Measurements from ENCODE around the gene SIGLEC6. TPM values are rescaled to one million over a fixed set of nuclear protein-coding genes. Genes with fewer than 3 reads are reported as not detected.

The SIGLEC6 gene
- total RNA-seq, 4 donors from 2014 or later = 0.47 to 3.4 TPM; not detected in 2

- no peak overlapping the region for H3K4me3 ChIP-seq (ENCODE audit: low read depth, poor library complexity, severe bottlenecking)
- intact Hi-C loops (cut with DNase I; ENCODE audit: low total_unique reads) = no loop called here
- no peak for DNase-seq (ENCODE audit: low spot score in 2 of 2)
- WGBS, 2 donors = 43 to 48% methylated on average over 4 of the region's 4 CpGs
- no peak for TF ChIP-seq POLR2A (IDR thresholded peaks at IDR 0.05)
- no peak for TF ChIP-seq CTCF (IDR thresholded peaks at IDR 0.05)
Measured at GRCh38 chr19:51469162-51469561, 62.3 kb downstream of the SIGLEC6 start.

GRCh38 chr19:51468545-51468920, 62.9 kb downstream of the SIGLEC6 start:
- intact Hi-C loops (cut with DNase I; ENCODE audit: low total_unique reads) = no loop called here
- TF ChIP-seq CTCF (IDR thresholded peaks at IDR 0.05) = no peak
- no peak for TF ChIP-seq POLR2A (IDR thresholded peaks at IDR 0.05)
- no peak overlapping the region for H3K4me3 ChIP-seq (ENCODE audit: low read depth, poor library complexity, severe bottlenecking)
- 65 to 78% methylated on average over 2 of the region's 2 CpGs for WGBS, 2 donors
- DNase-seq (ENCODE audit: low spot score in 2 of 2) = peak in 1 of 2 donors; percentile 59

- TF ChIP-seq CTCF (IDR thresholded peaks at IDR 0.05) (no peak), POLR2A (IDR thresholded peaks at IDR 0.05) (no peak)
- no peak overlapping the region for H3K4me3 ChIP-seq (ENCODE audit: low read depth, poor library complexity, severe bottlenecking)
- 74 to 76% methylated on average over 4 of the region's 4 CpGs for WGBS, 2 donors
- DNase-seq (ENCODE audit: low spot score in 2 of 2) = peak in 1 of 2 donors; percentile 60
- intact Hi-C loops (cut with DNase I; ENCODE audit: low total_unique reads) = no loop called here
Measured at GRCh38 chr19:51467864-51468544, 63.5 kb downstream of the SIGLEC6 start.

Other genes with a start within 250 kb of the SIGLEC6 start
- gene IGLON5, start 220.0 kb downstream of the SIGLEC6 start, total RNA-seq = under 1 TPM in 1 of 4 donors, not detected in 3; 0.27 TPM
- 10 to 100 TPM; 31.0 to 42.9 (median 39.5) TPM for gene VSIG10L, start 189.5 kb downstream of the SIGLEC6 start, total RNA-seq
- 10 to 100 TPM; 52.5 to 79.2 (median 74.5) TPM for gene ETFB, start 165.3 kb downstream of the SIGLEC6 start, total RNA-seq
- 1 to 10 TPM in 1 of 4 donors, not detected in 3; 1.8 TPM for gene CLDND2, start 162.7 kb downstream of the SIGLEC6 start, total RNA-seq
- gene NKG7, start 159.0 kb downstream of the SIGLEC6 start, total RNA-seq = 1 to 10 TPM in 1 of 4 donors, not detected in 3; 1.3 TPM
- gene LIM2, start 143.7 kb downstream of the SIGLEC6 start, total RNA-seq = not detected
- not detected for gene C19orf84, start 141.1 kb downstream of the SIGLEC6 start, total RNA-seq
- gene SIGLEC10, start 114.0 kb downstream of the SIGLEC6 start, total RNA-seq = 1 to 10 TPM in 3 of 4 donors, under 1 TPM in 1; 0.53 to 8.6 (median 1.8) TPM
- under 1 TPM in 3 of 4 donors, not detected in 1; 0.27 to 0.65 (median 0.38) TPM for gene SIGLEC8, start 73.2 kb downstream of the SIGLEC6 start, total RNA-seq
- not detected for gene CEACAM18, start 53.1 kb downstream of the SIGLEC6 start, total RNA-seq
- under 1 TPM in 1 of 4 donors, not detected in 3; 0.54 TPM for gene SIGLEC12, start 29.9 kb downstream of the SIGLEC6 start, total RNA-seq
- gene ZNF175, start 39.6 kb upstream of the SIGLEC6 start, total RNA-seq = 1 to 10 TPM; 2.0 to 5.3 (median 2.5) TPM
- gene SIGLEC5, start 98.7 kb upstream of the SIGLEC6 start, total RNA-seq = under 1 TPM in 2 of 4 donors, not detected in 2; 0.72 to 0.76 TPM
- gene SIGLEC14, start 115.2 kb upstream of the SIGLEC6 start, total RNA-seq = 1 to 10 TPM in 1 of 4 donors, under 1 TPM in 1, not detected in 2; 0.84 to 1.0 TPM
- gene SPACA6, start 161.7 kb upstream of the SIGLEC6 start, total RNA-seq = 1 to 10 TPM in 3 of 4 donors, under 1 TPM in 1; 0.74 to 5.1 (median 3.6) TPM
- gene HAS1, start 192.3 kb upstream of the SIGLEC6 start, total RNA-seq = 1 to 10 TPM in 2 of 4 donors, under 1 TPM in 1, not detected in 1; 0.97 to 2.4 (median 2.4) TPM
- 1 to 10 TPM; 1.7 to 7.6 (median 4.1) TPM for gene FPR1, start 220.2 kb upstream of the SIGLEC6 start, total RNA-seq
- gene FPR2, start 229.5 kb upstream of the SIGLEC6 start, total RNA-seq = under 1 TPM in 2 of 4 donors, not detected in 2; 0.13 to 0.34 TPM

Measured in lower leg skin (tissue), 4 donors.